ENCODE results near the gene CDKL1.

DNA sequence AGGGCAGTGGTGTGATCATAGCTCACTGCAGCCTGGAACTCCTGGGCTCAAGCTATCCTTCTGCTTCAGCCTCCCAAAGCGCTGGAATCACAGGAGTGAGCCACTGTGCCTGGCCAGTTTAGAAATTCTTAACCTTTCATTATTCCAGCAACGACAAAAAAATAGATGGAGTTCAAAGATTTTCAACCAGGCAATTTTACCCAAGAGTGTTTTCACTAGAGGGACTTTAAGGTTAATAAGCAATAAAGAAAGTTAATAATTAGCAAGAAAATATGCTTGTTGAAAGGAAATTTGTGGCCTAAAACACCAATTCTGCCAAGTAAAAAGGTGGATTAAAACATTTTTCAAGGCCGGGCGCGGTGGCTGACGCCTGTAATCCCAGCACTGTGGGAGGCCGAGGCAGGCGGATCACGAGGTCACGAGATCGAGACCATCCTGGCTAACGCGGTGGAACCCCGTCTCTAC lies 14.8 kb downstream of the CDKL1 start:
- TF ChIP-seq, protein P1, sequence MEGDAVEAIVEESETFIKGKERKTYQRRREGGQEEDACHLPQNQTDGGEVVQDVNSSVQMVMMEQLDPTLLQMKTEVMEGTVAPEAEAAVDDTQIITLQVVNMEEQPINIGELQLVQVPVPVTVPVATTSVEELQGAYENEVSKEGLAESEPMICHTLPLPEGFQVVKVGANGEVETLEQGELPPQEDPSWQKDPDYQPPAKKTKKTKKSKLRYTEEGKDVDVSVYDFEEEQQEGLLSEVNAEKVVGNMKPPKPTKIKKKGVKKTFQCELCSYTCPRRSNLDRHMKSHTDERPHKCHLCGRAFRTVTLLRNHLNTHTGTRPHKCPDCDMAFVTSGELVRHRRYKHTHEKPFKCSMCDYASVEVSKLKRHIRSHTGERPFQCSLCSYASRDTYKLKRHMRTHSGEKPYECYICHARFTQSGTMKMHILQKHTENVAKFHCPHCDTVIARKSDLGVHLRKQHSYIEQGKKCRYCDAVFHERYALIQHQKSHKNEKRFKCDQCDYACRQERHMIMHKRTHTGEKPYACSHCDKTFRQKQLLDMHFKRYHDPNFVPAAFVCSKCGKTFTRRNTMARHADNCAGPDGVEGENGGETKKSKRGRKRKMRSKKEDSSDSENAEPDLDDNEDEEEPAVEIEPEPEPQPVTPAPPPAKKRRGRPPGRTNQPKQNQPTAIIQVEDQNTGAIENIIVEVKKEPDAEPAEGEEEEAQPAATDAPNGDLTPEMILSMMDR (IDR thresholded peaks at IDR 0.05): no peak
- TF ChIP-seq POLR2A (IDR thresholded peaks at IDR 0.05; ENCODE audit: low read depth): no peak
